A549 (cell line): ENCODE measurements around the gene MOK. TPM values are rescaled to one million over a fixed set of nuclear protein-coding genes. Genes with fewer than 3 reads are reported as not detected.

Source experiments
- ATAC-seq, 2 experiments: fragments of 200-7000 bp in 1 of 2; fragments of >200 bp in 1 of 2; cut with Nextera tagmentation in 1 of 2; cut with Tn5 transposase in 1 of 2; 3 replicates each; pipeline versions ENCODE4 v1.8.0 to v1.9.1; 2018 to 2020; ENCODE audit warnings: mild to moderate bottlenecking in 1 of 2, moderate library complexity in 1 of 2
- CTCF ChIA-PET: fragments of 300-600 bp; sonication (Branson Sonifier 250); formaldehyde crosslinking; extraction: SDS; loops from one replicate; lab custom pipeline; 2021; ENCODE audit warnings: antibody characterized with exemption, inconsistent platforms; lab: Yijun Ruan, JAX
- POLR2A ChIA-PET: fragments of 350-600 bp; formaldehyde crosslinking; extraction: SDS; loops from one replicate; lab custom pipeline; 2021; ENCODE audit warnings: antibody characterized with exemption, inconsistent platforms; lab: Yijun Ruan, JAX
- DNase-seq, 2 experiments: peaks; one replicate each; pipeline versions ENCODE4 v3.0.0 to v3.0.0-alpha.2; 2011 to 2016; ENCODE audit warnings: low read depth in 1 of 2, low spot score in 1 of 2
- FAIRE-seq: peaks from 2 replicates; lab custom pipeline; 2011; peaks lifted over from hg19 to GRCh38; lab: Jason Lieb, UNC
- H3K27ac ChIP-seq, 2 experiments: fragments of >200 bp; sonication (Bioruptor Twin); formaldehyde crosslinking; 3 replicates each; pipeline ENCODE4 v1.5.1; 2016 to 2017
- H3K4me1 ChIP-seq: fragments of >200 bp; sonication (Bioruptor Twin); formaldehyde crosslinking; 3 replicates; pipeline ENCODE4 v1.6.1; 2016
- H3K4me2 ChIP-seq: fragments of >200 bp; sonication (Bioruptor Twin); formaldehyde crosslinking; 3 replicates; pipeline ENCODE4 v1.6.1; 2016
- H3K4me3 ChIP-seq: fragments of >200 bp; sonication (Bioruptor Twin); formaldehyde crosslinking; 3 replicates; pipeline ENCODE4 v1.5.1; 2016
- H3K9me3 ChIP-seq: fragments of >200 bp; sonication (Bioruptor Twin); formaldehyde crosslinking; 3 replicates; pipeline ENCODE4 v1.6.1; 2016
- CHD2 ChIP-seq: fragments of 150-350 bp; IDR thresholded peaks from 2 replicates; pipeline ENCODE4 v1.6.1; 2014; ENCODE audit warnings: low read length; ENCODE audit not compliant: partially characterized antibody
- EHMT2 ChIP-seq: fragments of 200-600 bp; sonication (generic); IDR thresholded peaks from 2 replicates; pipeline ENCODE4 v1.6.1; 2016; ENCODE audit warnings: antibody characterized with exemption, low read depth, mild to moderate bottlenecking, moderate library complexity
- ELK1 ChIP-seq: fragments of 150-350 bp; IDR thresholded peaks from 2 replicates; pipeline ENCODE4 v1.6.1; 2014; ENCODE audit warnings: low read depth, mild to moderate bottlenecking, low read length
- ESRRA ChIP-seq: fragments of 150-350 bp; IDR thresholded peaks from 2 replicates; pipeline ENCODE4 v1.6.1; 2014; ENCODE audit warnings: mild to moderate bottlenecking, low read length, borderline replicate concordance
- HDAC2 ChIP-seq: fragments of 200-600 bp; sonication (generic); IDR thresholded peaks from 2 replicates; pipeline ENCODE4 v1.6.1; 2016
- HMGXB4 ChIP-seq: fragments of 250-450 bp; sonication (Bioruptor Pico); IDR thresholded peaks from 2 replicates; pipeline ENCODE4 v1.5.0; 2021; ENCODE audit warnings: mild to moderate bottlenecking, moderate library complexity, borderline replicate concordance
- HOXB13 ChIP-seq: fragments of 250-450 bp; sonication (Bioruptor Pico); IDR thresholded peaks from 2 replicates; pipeline ENCODE4 v1.5.0; 2020; ENCODE audit warnings: low read depth, mild to moderate bottlenecking, moderate library complexity
- MAFK ChIP-seq: fragments of 450-650 bp; IDR thresholded peaks from 2 replicates; pipeline ENCODE4 v1.6.1; 2014; ENCODE audit not compliant: partially characterized antibody
- MYC ChIP-seq: IDR thresholded peaks from 2 replicates; pipeline ENCODE4 v1.6.1; 2012; ENCODE audit warnings: mild to moderate bottlenecking, inconsistent platforms, low read length, improper control_type of control experiment, borderline replicate concordance
- NFE2L2 ChIP-seq: fragments of 150-350 bp; conservative IDR thresholded peaks from 2 replicates; pipeline ENCODE4 v1.6.1; 2014; ENCODE audit warnings: low read length
- PHF8 ChIP-seq: fragments of 200-600 bp; sonication (generic); IDR thresholded peaks from 2 replicates; pipeline ENCODE4 v1.6.1; 2016; ENCODE audit warnings: low read depth, mild to moderate bottlenecking, antibody characterized with exemption, moderate library complexity, borderline replicate concordance
- RAD21 ChIP-seq, 2 experiments: fragments of >200 bp in 1 of 2; sonication (Bioruptor Twin) in 1 of 2; formaldehyde crosslinking in 1 of 2; IDR thresholded peaks in 1 of 2; conservative IDR thresholded peaks in 1 of 2; 2 replicates in 1 of 2; 3 replicates in 1 of 2; pipeline ENCODE4 v1.6.1; 2012 to 2018; ENCODE audit warnings: inconsistent platforms in 1 of 2
- RCOR1 ChIP-seq: fragments of 150-350 bp; IDR thresholded peaks from 2 replicates; pipeline ENCODE4 v1.6.1; 2014; ENCODE audit warnings: antibody characterized with exemption, low read length, low read depth
- RFX5 ChIP-seq: fragments of 450-650 bp; IDR thresholded peaks from 2 replicates; pipeline ENCODE4 v1.7.1; 2014; ENCODE audit warnings: antibody characterized with exemption, mild to moderate bottlenecking, moderate library complexity
- SREBF2 ChIP-seq: fragments of 450-650 bp; IDR thresholded peaks from 2 replicates; pipeline ENCODE4 v1.6.1; 2014; ENCODE audit warnings: mild to moderate bottlenecking, moderate library complexity
- TFCP2L1 ChIP-seq: fragments of 250-450 bp; sonication (Bioruptor Pico); IDR thresholded peaks from 2 replicates; pipeline ENCODE4 v1.5.0; 2021; ENCODE audit warnings: mild to moderate bottlenecking
- USF2 ChIP-seq: fragments of 450-650 bp; IDR thresholded peaks from 2 replicates; pipeline ENCODE4 v1.6.1; 2014; ENCODE audit warnings: antibody characterized with exemption
- ZNF302 ChIP-seq: fragments of 250-450 bp; sonication (Bioruptor Pico); IDR thresholded peaks from 2 replicates; pipeline ENCODE4 v1.9.0; 2021; ENCODE audit warnings: inconsistent platforms, mild to moderate bottlenecking, moderate library complexity
- WGBS: methylation state at CpG from one replicate; pipeline ENCODE4 v1.1.6; 2017; ENCODE audit errors: missing lambda C conversion rate; 5-methylcytosine and 5-hydroxymethylcytosine counted together
- polyA plus RNA-seq, 4 experiments: library from polyadenylated mRNA; depleted of rRNA in 3 of 4; stranded (reverse); fragments of >200 nt; fragmentation: RNase III in 1 of 4; extraction: RNeasy Plus Mini Kit Qiagen cat#74134 plus additional on column Dnase treatment in 1 of 4; gene quantifications; 2 replicates in 3 of 4; 3 replicates in 1 of 4; pipeline ENCODE4 v1.2.3, GENCODE V29; 2011 to 2017
- TF ChIP-seq, protein P1 (sequence below): IDR thresholded peaks from 2 replicates; pipeline ENCODE4 v1.6.1; 2012
- TF ChIP-seq, protein P2 (sequence below): fragments of >200 bp; sonication (Bioruptor Twin); formaldehyde crosslinking; IDR thresholded peaks from 2 replicates; pipeline ENCODE4 v1.6.1; 2016

Gene MOK
- polyA plus RNA-seq, 2 of the 4 experiments (the other 2 are of a cell fraction): 12.6 to 18.5 TPM

- H3K9me3 ChIP-seq: no peaks in the 10 kb centered on the region
- peak overlapping the region; percentile 79 to 81; a peak in 4 of 6 replicates for H3K27ac ChIP-seq
- DNase-seq (no peak), FAIRE-seq (no peak), ATAC-seq (no peak)
- TF ChIP-seq, protein P1, sequence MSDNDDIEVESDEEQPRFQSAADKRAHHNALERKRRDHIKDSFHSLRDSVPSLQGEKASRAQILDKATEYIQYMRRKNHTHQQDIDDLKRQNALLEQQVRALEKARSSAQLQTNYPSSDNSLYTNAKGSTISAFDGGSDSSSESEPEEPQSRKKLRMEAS: no peak
- TF ChIP-seq USF2: no peak
- no peak for TF ChIP-seq HOXB13 (CRISPR knock-in tag)
- peak; percentile 71 for TF ChIP-seq MAFK
- no peak for TF ChIP-seq SREBF2
- TF ChIP-seq TFCP2L1 (CRISPR knock-in tag): no peak
- POLR2A ChIA-PET: no interaction called here
- peaks cover 66% of the 10 kb centered on the region for H3K4me1 ChIP-seq
- 95% methylated on average over 3 of the region's 3 CpGs for WGBS
- no peak overlapping the region for H3K4me2 ChIP-seq
- CTCF ChIA-PET: interaction anchor here (1.4 to 2.7 kb wide), 2 partner anchors 22 to 130 kb away, joined by 3 to 13 read pairs; no protein-coding TSS in a partner anchor
- no peak overlapping the region for H3K4me3 ChIP-seq
These were observed 121.1 kb downstream of the MOK start for GRCh38 chr14:102183886-102184285.

- no peak overlapping the region for H3K4me2 ChIP-seq
- FAIRE-seq (no peak), DNase-seq (no peak), ATAC-seq (no peak)
- 0 out of 6 replicates have a peak overlapping the region, but pooled peaks of 1 of the 2 experiments have one; percentile 22 for H3K27ac ChIP-seq
- TF ChIP-seq RAD21 (conservative IDR thresholded peaks at IDR 0.05 in 1 of 2, IDR thresholded peaks at IDR 0.05 in 1 of 2): no peak
- no peak for TF ChIP-seq HDAC2
- TF ChIP-seq, protein P2, sequence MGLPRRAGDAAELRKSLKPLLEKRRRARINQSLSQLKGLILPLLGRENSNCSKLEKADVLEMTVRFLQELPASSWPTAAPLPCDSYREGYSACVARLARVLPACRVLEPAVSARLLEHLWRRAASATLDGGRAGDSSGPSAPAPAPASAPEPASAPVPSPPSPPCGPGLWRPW: no peak
- TF ChIP-seq ZNF302 (CRISPR knock-in tag): no peak
- TF ChIP-seq HMGXB4 (CRISPR knock-in tag): no peak
- TF ChIP-seq HOXB13 (CRISPR knock-in tag): no peak
- no peak for TF ChIP-seq RCOR1
- TF ChIP-seq CHD2: no peak
- TF ChIP-seq EHMT2: no peak
- TF ChIP-seq ELK1: no peak
- no peak for TF ChIP-seq NFE2L2
- no peaks in the 10 kb centered on the region for H3K9me3 ChIP-seq
- peaks cover 66% of the 10 kb centered on the region for H3K4me1 ChIP-seq
- WGBS: 90% methylated on average over 9 of the region's 9 CpGs
- ChIA-PET POLR2A (no interaction called here), CTCF (interaction anchor here (0.8 to 2.7 kb wide), 4 partner anchors 14 to 134 kb away, joined by 3 to 13 read pairs (median 3); no protein-coding TSS in a partner anchor)
- H3K4me3 ChIP-seq: no peak overlapping the region
These were observed 121.9 kb downstream of the MOK start for GRCh38 chr14:102182936-102183619.

GRCh38 chr14:102182190-102182589 is 122.8 kb downstream of the MOK start:
- Histone ChIP-seq H3K27ac (0 out of 6 replicates have a peak overlapping the region, but pooled peaks of 1 of the 2 experiments have one; percentile 33), H3K4me3 (no peak overlapping the region), H3K4me1 (peaks cover 57% of the 10 kb centered on the region), H3K9me3 (no peaks in the 10 kb centered on the region), H3K4me2 (peak overlapping the region; percentile 3; the same call in 2 of the 3 replicates)
- DNase-seq: no peak
- ChIA-PET POLR2A (no interaction called here), CTCF (interaction anchor here (1.0 to 2.7 kb wide), 2 partner anchors 132 to 221 kb away, joined by 5 to 13 read pairs; no protein-coding TSS in a partner anchor)
- no peak for TF ChIP-seq CHD2
- TF ChIP-seq, protein P1: no peak
- no peak for TF ChIP-seq MAFK
- no peak for TF ChIP-seq ESRRA
- TF ChIP-seq MYC: no peak
- TF ChIP-seq PHF8: no peak
- no peak for TF ChIP-seq RFX5
- no peak for ATAC-seq
- no peak for FAIRE-seq
